Thoracic aorta (tissue), 2 donors: Measurements from ENCODE around the gene DDX11. TPM values are rescaled to one million over a fixed set of nuclear protein-coding genes. Genes with fewer than 3 reads are reported as not detected.
"Not testable (repeated sequence)": the region's sequence is repeated elsewhere in the genome, so short reads cannot be mapped to it uniquely, and the experiment has no call there.

Experiments used
- ATAC-seq: fragments of 150-250 bp; one replicate; pipeline ENCODE4 v1.8.0; 2017; ENCODE audit warnings: low read depth; ENCODE audit not compliant: insufficient number of reproducible peaks, low FRiP score
- DNase-seq: peaks from one replicate; pipeline ENCODE4 v3.0.0-alpha.2; 2020; ENCODE audit warnings: low spot score
- H3K27ac ChIP-seq, 2 donors: fragments of 200-600 bp; sonication (generic); 1 replicate in 1 of 2; 2 replicates in 1 of 2; pipeline ENCODE4 v1.5.1; 2016; ENCODE audit warnings: mild to moderate bottlenecking in 2 of 2, moderate library complexity in 2 of 2
- H3K27me3 ChIP-seq: fragments of 200-600 bp; sonication (generic); replicated peaks from 2 replicates; pipeline ENCODE4 v1.6.0; 2016; ENCODE audit warnings: mild to moderate bottlenecking; ENCODE audit not compliant: insufficient read depth
- H3K36me3 ChIP-seq: fragments of 200-600 bp; sonication (generic); one replicate; pipeline ENCODE4 v1.5.1; 2016
- H3K4me1 ChIP-seq, 2 donors: fragments of 200-600 bp; sonication (generic); 1 replicate in 1 of 2; 2 replicates in 1 of 2; pipeline versions ENCODE4 v1.5.1 to v1.6.0; 2016; ENCODE audit warnings: low read depth in 2 of 2, mild to moderate bottlenecking in 1 of 2; ENCODE audit not compliant: control insufficient read depth in 1 of 2
- H3K4me3 ChIP-seq: fragments of 200-600 bp; sonication (generic); 2 replicates; pipeline ENCODE4 v1.5.1; 2016; ENCODE audit warnings: mild to moderate bottlenecking
- H3K9me3 ChIP-seq: fragments of 200-600 bp; sonication (generic); 2 replicates; pipeline ENCODE4 v1.5.1; 2016
- total RNA-seq, 2 donors: library from RNA; depleted of rRNA; stranded (reverse); fragments of >200 nt; gene quantifications; one replicate each; pipeline versions ENCODE4 v1.1.0 to v1.2.3, GENCODE V29; 2016
- TF ChIP-seq, protein P1 (sequence below): fragments of 200-600 bp; sonication (generic); IDR thresholded peaks from one replicate; pipeline ENCODE4 v1.5.1; 2019; ENCODE audit warnings: antibody characterized with exemption

The DDX11 gene
- total RNA-seq, 2 donors from 2014 or later, result 23.8 to 42.8 TPM

DNA sequence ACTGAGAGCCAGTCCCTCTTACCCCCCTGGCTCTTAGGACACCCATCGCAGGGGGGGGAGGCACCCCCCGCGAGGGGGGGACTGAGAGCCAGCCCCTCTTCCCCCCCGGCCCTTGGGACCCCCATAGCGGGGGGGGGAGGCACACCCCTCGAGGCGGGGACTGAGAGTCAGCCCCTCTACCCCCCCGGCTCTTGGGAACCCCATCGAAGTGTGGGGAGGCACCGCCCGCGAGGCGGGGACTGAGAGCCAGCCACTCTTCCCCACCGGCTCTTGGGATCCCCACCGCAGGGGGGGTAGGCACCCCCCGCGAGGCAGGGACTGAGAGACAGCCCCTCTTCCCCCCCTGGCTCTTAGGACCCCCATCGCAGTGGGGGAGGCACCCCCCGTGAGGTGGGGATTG is 48.8 kb downstream of the DDX11 start:
- no peak for ATAC-seq
- TF ChIP-seq, protein P1, sequence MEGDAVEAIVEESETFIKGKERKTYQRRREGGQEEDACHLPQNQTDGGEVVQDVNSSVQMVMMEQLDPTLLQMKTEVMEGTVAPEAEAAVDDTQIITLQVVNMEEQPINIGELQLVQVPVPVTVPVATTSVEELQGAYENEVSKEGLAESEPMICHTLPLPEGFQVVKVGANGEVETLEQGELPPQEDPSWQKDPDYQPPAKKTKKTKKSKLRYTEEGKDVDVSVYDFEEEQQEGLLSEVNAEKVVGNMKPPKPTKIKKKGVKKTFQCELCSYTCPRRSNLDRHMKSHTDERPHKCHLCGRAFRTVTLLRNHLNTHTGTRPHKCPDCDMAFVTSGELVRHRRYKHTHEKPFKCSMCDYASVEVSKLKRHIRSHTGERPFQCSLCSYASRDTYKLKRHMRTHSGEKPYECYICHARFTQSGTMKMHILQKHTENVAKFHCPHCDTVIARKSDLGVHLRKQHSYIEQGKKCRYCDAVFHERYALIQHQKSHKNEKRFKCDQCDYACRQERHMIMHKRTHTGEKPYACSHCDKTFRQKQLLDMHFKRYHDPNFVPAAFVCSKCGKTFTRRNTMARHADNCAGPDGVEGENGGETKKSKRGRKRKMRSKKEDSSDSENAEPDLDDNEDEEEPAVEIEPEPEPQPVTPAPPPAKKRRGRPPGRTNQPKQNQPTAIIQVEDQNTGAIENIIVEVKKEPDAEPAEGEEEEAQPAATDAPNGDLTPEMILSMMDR, result no peak
- Histone ChIP-seq H3K4me1 (peaks cover 10 to 22% of the 10 kb centered on the region in 2 donors), H3K27me3 (no peaks in the 10 kb centered on the region), H3K27ac (no peak overlapping the region), H3K36me3 (no peaks in the 10 kb centered on the region), H3K4me3 (no peak overlapping the region), H3K9me3 (no peaks in the 10 kb centered on the region)
- DNase-seq, result no peak

GRCh38 chr12:31124158-31124557 is 50.5 kb downstream of the DDX11 start:
- not testable (repeated sequence) for H3K4me3 ChIP-seq, DNase-seq, ATAC-seq, H3K27me3 ChIP-seq, H3K4me1 ChIP-seq, H3K27ac ChIP-seq, H3K9me3 ChIP-seq, H3K36me3 ChIP-seq

- H3K27me3 ChIP-seq, H3K27ac ChIP-seq, ATAC-seq, H3K36me3 ChIP-seq, H3K4me3 ChIP-seq, H3K4me1 ChIP-seq, DNase-seq, H3K9me3 ChIP-seq: not testable (repeated sequence)
These were observed 51.5 kb downstream of the DDX11 start for GRCh38 chr12:31125171-31125570.

DNA sequence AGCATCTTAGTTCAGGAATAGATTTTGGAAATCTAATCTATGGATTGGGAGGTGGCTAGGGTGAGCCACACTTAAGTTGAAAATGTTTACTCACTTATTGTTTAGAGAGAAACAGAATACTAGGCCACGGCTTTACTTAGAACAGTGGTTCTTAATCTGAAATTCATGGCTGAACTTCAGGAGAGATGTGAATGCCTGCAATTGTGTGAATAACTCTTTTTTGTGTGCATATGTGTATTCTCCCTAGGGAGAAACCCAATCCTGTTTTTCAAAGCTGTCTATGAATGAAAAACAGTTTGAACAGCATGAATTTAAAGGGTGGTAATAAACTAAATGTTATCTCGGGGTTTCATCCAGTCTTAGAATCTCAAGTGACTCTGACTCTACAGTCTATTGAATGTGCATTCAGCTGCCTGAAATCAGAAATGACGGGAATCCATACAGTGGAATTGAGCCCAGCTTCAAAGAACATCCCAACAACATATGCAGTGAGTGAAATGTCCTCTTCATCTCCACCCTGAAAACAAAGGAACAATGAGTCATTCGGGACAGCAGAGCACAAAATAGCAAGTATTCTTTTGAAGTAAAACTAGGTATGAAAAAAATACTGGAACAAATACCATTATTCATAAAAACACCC is 53.7 kb downstream of the DDX11 start:
- not testable (repeated sequence) for DNase-seq, H3K27me3 ChIP-seq, H3K4me1 ChIP-seq, H3K36me3 ChIP-seq, H3K4me3 ChIP-seq, ATAC-seq, H3K27ac ChIP-seq, H3K9me3 ChIP-seq

DNA sequence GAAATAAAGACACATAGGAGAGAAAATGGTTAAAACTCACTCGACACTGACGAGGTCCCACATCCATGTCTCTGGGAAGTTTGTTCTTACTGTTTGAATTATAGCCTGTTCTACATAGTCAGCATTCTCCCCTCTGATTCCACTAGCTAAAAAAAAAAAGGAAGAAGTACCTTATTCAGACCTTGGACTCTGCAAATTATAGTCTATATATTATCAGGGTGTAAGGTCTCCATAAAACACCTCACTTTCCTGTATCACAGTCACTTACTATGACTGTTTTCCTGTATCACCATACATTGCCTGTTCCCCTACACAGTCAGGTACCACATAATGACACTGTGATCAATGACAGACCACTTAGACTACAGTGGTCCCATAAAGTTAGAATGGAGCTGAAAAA is 62.9 kb downstream of the DDX11 start:
- H3K36me3 ChIP-seq, H3K4me3 ChIP-seq, ATAC-seq: not testable (repeated sequence)

DNA sequence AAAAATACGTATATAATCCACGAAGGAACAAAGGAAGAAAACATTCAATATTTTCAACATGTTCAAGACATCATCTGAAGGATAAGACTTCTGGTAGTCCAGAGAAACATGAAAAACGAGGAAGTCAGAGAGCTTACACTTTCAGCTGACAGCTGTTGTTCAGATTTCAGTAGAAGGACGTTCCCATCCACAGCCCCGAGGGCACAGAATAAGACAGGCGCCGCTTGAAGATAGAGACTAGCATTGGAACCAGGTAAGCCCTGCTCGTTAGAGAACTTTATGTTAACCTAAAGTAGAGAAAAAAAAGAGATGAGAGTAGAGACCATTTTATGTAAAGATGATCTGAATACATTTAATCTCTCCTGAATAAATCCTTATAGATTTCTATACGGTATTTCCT is 71.1 kb downstream of the DDX11 start:
- not testable (repeated sequence) for H3K27me3 ChIP-seq, DNase-seq, ATAC-seq, H3K4me1 ChIP-seq, H3K4me3 ChIP-seq, H3K27ac ChIP-seq, H3K9me3 ChIP-seq, H3K36me3 ChIP-seq

More for the DNA sequence above, 62.9 kb downstream of the DDX11 start:
- not testable (repeated sequence) for DNase-seq, H3K27ac ChIP-seq, H3K27me3 ChIP-seq, H3K9me3 ChIP-seq, H3K4me1 ChIP-seq

DNA sequence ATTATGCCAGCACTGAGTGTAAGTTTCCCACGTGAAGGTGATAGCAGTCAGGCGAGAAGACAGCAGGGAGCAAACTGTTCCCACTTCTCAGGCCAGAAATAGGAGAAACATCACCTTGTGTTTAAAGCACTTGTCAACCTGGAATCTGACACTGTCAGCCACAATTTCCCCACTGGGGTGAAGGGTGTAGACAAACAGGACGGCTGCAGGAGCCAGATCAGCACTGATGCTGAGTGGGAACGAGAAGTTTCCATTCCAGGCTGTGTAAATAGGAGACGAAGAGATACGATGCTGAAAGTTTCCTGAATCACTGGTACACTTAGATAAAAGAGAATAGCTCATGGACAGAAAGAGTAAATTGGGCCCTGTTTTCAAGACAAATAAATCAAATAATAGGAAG is 71.6 kb downstream of the DDX11 start:
- not testable (repeated sequence) for H3K36me3 ChIP-seq, H3K27ac ChIP-seq, ATAC-seq

GRCh38 chr12:31147415-31147814 is 73.8 kb downstream of the DDX11 start:
- H3K9me3 ChIP-seq, ATAC-seq, DNase-seq, H3K4me1 ChIP-seq, H3K4me3 ChIP-seq, H3K36me3 ChIP-seq, H3K27ac ChIP-seq, H3K27me3 ChIP-seq: not testable (repeated sequence)

More for the DNA sequence above, 71.6 kb downstream of the DDX11 start:
- not testable (repeated sequence) for H3K4me1 ChIP-seq, H3K4me3 ChIP-seq, DNase-seq, H3K27me3 ChIP-seq, H3K9me3 ChIP-seq

- H3K36me3 ChIP-seq, H3K4me3 ChIP-seq, H3K9me3 ChIP-seq, H3K27ac ChIP-seq, H3K4me1 ChIP-seq, DNase-seq, ATAC-seq, H3K27me3 ChIP-seq: not testable (repeated sequence)
These were observed 77.1 kb downstream of the DDX11 start for GRCh38 chr12:31150766-31151165.

Other genes starting within 250 kb of the DDX11 start
- gene TSPAN11, start 147.1 kb upstream of the DDX11 start, total RNA-seq, result 1 to 10 TPM in 1 of 2 donors, under 1 TPM in 1; 0.41 to 3.0 TPM